Kidney epithelial cell (primary cell): ENCODE data around the gene TMEM135. TPM values are rescaled to one million over a fixed set of nuclear protein-coding genes. Genes with fewer than 3 reads are reported as not detected.

ENCODE experiments used
- DNase-seq: peaks from one replicate; pipeline ENCODE4 v3.0.0-alpha.2; 2010; ENCODE audit warnings: low read depth
- H3K27me3 ChIP-seq: 2 replicates; pipeline ENCODE4 v1.6.0; 2011; ENCODE audit warnings: low read length; ENCODE audit not compliant: control insufficient read depth, insufficient read depth
- H3K36me3 ChIP-seq: 2 replicates; pipeline ENCODE4 v1.5.1; 2011; ENCODE audit warnings: low read length; ENCODE audit not compliant: control insufficient read depth, insufficient read depth
- H3K4me3 ChIP-seq: 2 replicates; pipeline ENCODE4 v1.5.1; 2011; ENCODE audit warnings: low read depth, mild to moderate bottlenecking, control low read depth, low read length
- CTCF ChIP-seq: IDR thresholded peaks from 2 replicates; pipeline ENCODE4 v1.5.1; 2011; ENCODE audit warnings: mild to moderate bottlenecking, moderate library complexity, low read length, control low read depth, inconsistent platforms; ENCODE audit not compliant: insufficient read depth, poor library complexity, severe bottlenecking
- total RNA-seq: library from RNA; depleted of rRNA; stranded (reverse); fragments of >200 nt; gene quantifications from 2 replicates; pipeline ENCODE4 v1.2.3, GENCODE V29; 2015

The TMEM135 gene
- total RNA-seq, 1 donor from 2014 or later, result 14.5 TPM

- DNase-seq, result no peak
Measured at GRCh38 chr11:87059596-87060390, 22.1 kb downstream of the TMEM135 start.

GRCh38 chr11:87061766-87062165 lies 24.0 kb downstream of the TMEM135 start:
- H3K36me3 ChIP-seq, result no peaks in the 10 kb centered on the region

More at GRCh38 chr11:87059596-87060390, 22.1 kb downstream of the TMEM135 start:
- TF ChIP-seq CTCF, result no peak
- H3K36me3 ChIP-seq, result no peaks in the 10 kb centered on the region
- no peak overlapping the region for H3K4me3 ChIP-seq
- H3K27me3 ChIP-seq, result no peaks in the 10 kb centered on the region

GRCh38 chr11:87063982-87064381 lies 26.2 kb downstream of the TMEM135 start:
- Histone ChIP-seq H3K4me3 (no peak overlapping the region), H3K27me3 (no peaks in the 10 kb centered on the region), H3K36me3 (no peaks in the 10 kb centered on the region)
- no peak for DNase-seq
- TF ChIP-seq CTCF, result no peak

More at GRCh38 chr11:87061766-87062165, 24.0 kb downstream of the TMEM135 start:
- Histone ChIP-seq H3K27me3 (no peaks in the 10 kb centered on the region), H3K4me3 (no peak overlapping the region)
- no peak for DNase-seq
- no peak for TF ChIP-seq CTCF

- Histone ChIP-seq H3K27me3 (no peaks in the 10 kb centered on the region), H3K36me3 (no peaks in the 10 kb centered on the region), H3K4me3 (no peak overlapping the region)
- TF ChIP-seq CTCF, result no peak
- DNase-seq, result no peak
Measured at GRCh38 chr11:87072787-87073186, 35.1 kb downstream of the TMEM135 start.

GRCh38 chr11:87076260-87076783 lies 38.6 kb downstream of the TMEM135 start:
- Histone ChIP-seq H3K27me3 (no peaks in the 10 kb centered on the region), H3K36me3 (no peaks in the 10 kb centered on the region), H3K4me3 (no peak overlapping the region)
- no peak for DNase-seq
- TF ChIP-seq CTCF, result no peak
